ENCODE results near the gene CYP46A1.

CYP46A1 gene

GRCh38 chr14:99747582-99748330 is 63.7 kb downstream of the CYP46A1 start:
- DNase-seq: no peak

GRCh38 chr14:99748529-99748928 is 64.4 kb downstream of the CYP46A1 start:
- no peak for DNase-seq

- no peak for DNase-seq
Measured at GRCh38 chr14:99749142-99749541, 65.0 kb downstream of the CYP46A1 start.

GRCh38 chr14:99749763-99750715 is 65.9 kb downstream of the CYP46A1 start:
- DNase-seq: no peak

GRCh38 chr14:99750746-99751450 is 66.8 kb downstream of the CYP46A1 start:
- no peak for DNase-seq

GRCh38 chr14:99751539-99752485 is 67.7 kb downstream of the CYP46A1 start:
- no peak for DNase-seq

GRCh38 chr14:99752486-99753121 is 68.5 kb downstream of the CYP46A1 start:
- DNase-seq: no peak

GRCh38 chr14:99753225-99754140 is 69.4 kb downstream of the CYP46A1 start:
- DNase-seq: no peak

- no peak for DNase-seq
Measured at GRCh38 chr14:99754141-99755067, 70.3 kb downstream of the CYP46A1 start.

GRCh38 chr14:99755068-99755405 is 70.9 kb downstream of the CYP46A1 start:
- DNase-seq: no peak

GRCh38 chr14:99755629-99756603 is 71.8 kb downstream of the CYP46A1 start:
- no peak for DNase-seq

GRCh38 chr14:99756796-99757195 is 72.7 kb downstream of the CYP46A1 start:
- no peak for DNase-seq

GRCh38 chr14:99757331-99758070 is 73.4 kb downstream of the CYP46A1 start:
- DNase-seq: no peak

- no peak for DNase-seq
Measured at GRCh38 chr14:99758121-99758821, 74.2 kb downstream of the CYP46A1 start.

GRCh38 chr14:99758872-99759545 is 74.9 kb downstream of the CYP46A1 start:
- no peak for DNase-seq

- no peak for DNase-seq
Measured at GRCh38 chr14:99759546-99759925, 75.4 kb downstream of the CYP46A1 start.

Data from NCI-H187 (cell line).